ENCODE measurements around the gene BHLHE40.
"Not testable (repeated sequence)": the region's sequence is repeated elsewhere in the genome, so short reads cannot be mapped to it uniquely, and the experiment has no call there.

The BHLHE40 gene

GRCh38 chr3:4956099-4956498, 23.1 kb upstream of the BHLHE40 start:
- no peak for TF ChIP-seq CTCF (IDR thresholded peaks at IDR 0.05; ENCODE audit: insufficient read depth, low read length, missing control alignments)
- ChIA-PET CTCF (interaction anchor here (1.8 to 2.5 kb wide), 2 partner anchors 12 to 20 kb away, joined by 5 to 9 read pairs; no protein-coding TSS in a partner anchor), POLR2A (no interaction called here)
- DNase-seq (ENCODE audit: low read depth, low spot score) = no peak
- H3K4me3 ChIP-seq (ENCODE audit: low read depth, low read length) = no peak overlapping the region

- no peak for DNase-seq (ENCODE audit: low read depth, low spot score)
Measured at GRCh38 chr3:4956738-4957137, 22.5 kb upstream of the BHLHE40 start.

GRCh38 chr3:4957978-4958377, 21.3 kb upstream of the BHLHE40 start:
- no peak overlapping the region for H3K4me3 ChIP-seq (ENCODE audit: low read depth, low read length)
- ChIA-PET CTCF (interaction anchor here (0.8 to 1.7 kb wide), 4 partner anchors 18 to 302 kb away, joined by 3 to 4 read pairs (median 4); no protein-coding TSS in a partner anchor), POLR2A (no interaction called here)
- no peak for DNase-seq (ENCODE audit: low read depth, low spot score)
- TF ChIP-seq CTCF (IDR thresholded peaks at IDR 0.05; ENCODE audit: insufficient read depth, low read length, missing control alignments) = no peak

More at GRCh38 chr3:4956738-4957137, 22.5 kb upstream of the BHLHE40 start:
- H3K4me3 ChIP-seq (ENCODE audit: low read depth, low read length) = no peak overlapping the region
- TF ChIP-seq CTCF (IDR thresholded peaks at IDR 0.05; ENCODE audit: insufficient read depth, low read length, missing control alignments) = no peak
- ChIA-PET POLR2A (no interaction called here), CTCF (interaction anchor here (2.5 kb wide), 1 partner anchor 19 kb away, joined by 9 read pairs; no protein-coding TSS in a partner anchor)

- no peak overlapping the region for H3K4me3 ChIP-seq (ENCODE audit: low read depth, low read length)
- no peak for TF ChIP-seq CTCF (IDR thresholded peaks at IDR 0.05; ENCODE audit: insufficient read depth, low read length, missing control alignments)
- POLR2A ChIA-PET = no interaction called here
- CTCF ChIA-PET = interaction anchor here (0.9 to 1.7 kb wide), 3 partner anchors 17 to 24 kb away, joined by 3 to 4 read pairs (median 4); no protein-coding TSS in a partner anchor
- no peak for DNase-seq (ENCODE audit: low read depth, low spot score)
Measured at GRCh38 chr3:4959180-4959579, 20.1 kb upstream of the BHLHE40 start.

GRCh38 chr3:4961865-4962264, 17.4 kb upstream of the BHLHE40 start:
- CTCF ChIA-PET = interaction anchor here (3.8 kb wide), 1 partner anchor 15 kb away, joined by 11 read pairs; no protein-coding TSS in a partner anchor
- POLR2A ChIA-PET = not testable (repeated sequence)

GRCh38 chr3:4963669-4964570, 15.3 kb upstream of the BHLHE40 start:
- H3K4me3 ChIP-seq (ENCODE audit: low read depth, low read length) = no peak overlapping the region
- POLR2A ChIA-PET = no interaction called here
- TF ChIP-seq CTCF (IDR thresholded peaks at IDR 0.05; ENCODE audit: insufficient read depth, low read length, missing control alignments) = no peak
- CTCF ChIA-PET = interaction anchor here (3.8 kb wide), 1 partner anchor 13 kb away, joined by 11 read pairs; no protein-coding TSS in a partner anchor
- DNase-seq (ENCODE audit: low read depth, low spot score) = no peak

More at GRCh38 chr3:4961865-4962264, 17.4 kb upstream of the BHLHE40 start:
- DNase-seq (ENCODE audit: low read depth, low spot score); H3K4me3 ChIP-seq (ENCODE audit: low read depth, low read length): not testable (repeated sequence)

DNA sequence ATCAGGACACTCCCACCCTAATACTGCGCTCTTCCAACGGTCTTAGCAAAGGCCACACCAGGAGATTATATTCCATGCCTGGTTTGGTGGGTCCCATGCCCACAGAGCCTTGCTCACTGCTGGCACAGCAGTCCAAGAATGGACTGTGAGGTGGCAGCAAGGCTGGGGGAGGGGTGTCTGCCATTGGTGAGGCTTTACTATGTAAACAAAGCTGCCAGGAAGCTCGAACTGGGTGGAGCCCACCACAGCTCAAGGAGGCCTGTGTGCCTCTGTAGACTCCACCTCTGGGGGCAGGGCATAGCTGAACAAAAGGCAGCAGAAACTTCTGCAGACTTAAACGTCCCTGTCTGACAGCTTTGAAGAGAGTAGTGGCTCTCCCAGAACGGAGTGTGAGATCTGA, 13.2 kb upstream of the BHLHE40 start:
- POLR2A ChIA-PET; DNase-seq (ENCODE audit: low read depth, low spot score); H3K4me3 ChIP-seq (ENCODE audit: low read depth, low read length); CTCF ChIA-PET: not testable (repeated sequence)

GRCh38 chr3:4967683-4968082, 11.6 kb upstream of the BHLHE40 start:
- DNase-seq (ENCODE audit: low read depth, low spot score); H3K4me3 ChIP-seq (ENCODE audit: low read depth, low read length); POLR2A ChIA-PET; CTCF ChIA-PET: not testable (repeated sequence)

- POLR2A ChIA-PET; H3K4me3 ChIP-seq (ENCODE audit: low read depth, low read length); DNase-seq (ENCODE audit: low read depth, low spot score): not testable (repeated sequence)
- CTCF ChIA-PET = interaction anchor here (0.6 kb wide), 1 partner anchor 74 kb away, joined by 3 read pairs; no protein-coding TSS in a partner anchor
Measured at GRCh38 chr3:4971437-4971836, 7.8 kb upstream of the BHLHE40 start.
